GM21717 (cell line): Measurements from ENCODE around the gene PNRC2.
A peak's percentile ranks its signal among the peaks of the same experiment; 100 is the strongest.
"Not testable (repeated sequence)": the region's sequence is repeated elsewhere in the genome, so short reads cannot be mapped to it uniquely, and the experiment has no call there.

Source experiments
- ATAC-seq: cut with Tn5 transposase; IDR thresholded peaks from one replicate; pipeline ENCODE4 v1.9.1; 2021; ENCODE audit warnings: mild to moderate bottlenecking, moderate library complexity; ENCODE audit not compliant: unreplicated experiment

Gene PNRC2

DNA sequence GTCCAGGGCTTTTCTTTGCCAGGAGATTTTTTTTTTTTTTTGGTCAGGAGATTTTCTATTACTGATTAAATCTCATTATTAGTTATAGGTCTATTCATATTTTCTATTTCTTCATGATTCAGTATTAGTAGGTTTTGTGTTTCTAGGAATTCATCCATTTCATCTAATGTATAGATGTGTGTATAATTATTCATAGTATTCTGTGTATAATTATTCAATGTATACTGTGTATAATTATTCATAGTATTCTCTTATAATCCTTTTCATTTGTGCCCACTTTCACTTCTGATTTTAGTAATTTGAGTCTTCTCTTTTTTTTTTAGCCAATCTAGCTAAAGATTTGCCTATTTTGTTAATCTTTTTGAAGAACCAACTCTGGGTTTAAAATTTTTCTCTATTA, 12.3 kb upstream of the PNRC2 start:
- no peak for ATAC-seq

DNA sequence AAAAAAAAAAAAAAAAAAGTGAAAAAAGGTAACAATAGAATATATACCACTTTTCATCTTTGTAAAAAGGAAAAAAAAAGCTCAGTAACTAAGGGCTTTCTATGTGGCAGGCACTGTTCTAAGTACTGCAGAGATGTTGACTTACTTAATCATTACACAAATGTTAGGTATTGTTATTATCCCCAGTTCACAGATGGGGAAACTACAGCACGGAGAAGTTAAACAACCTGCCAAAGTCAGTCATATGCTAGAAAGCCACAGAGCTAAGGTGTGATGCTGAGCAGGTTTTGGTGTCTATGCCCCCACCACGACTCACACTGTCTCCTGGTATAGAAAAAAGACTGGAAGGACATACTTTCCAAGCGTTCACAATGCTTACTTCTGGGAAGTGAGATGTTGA, 6.6 kb upstream of the PNRC2 start:
- ATAC-seq, result no peak

- ATAC-seq, result no peak
Measured at GRCh38 chr1:23957096-23957495, 2.5 kb upstream of the PNRC2 start.

- not testable (repeated sequence) for ATAC-seq
Measured at GRCh38 chr1:23958040-23958809, 1.4 kb upstream of the PNRC2 start.

DNA sequence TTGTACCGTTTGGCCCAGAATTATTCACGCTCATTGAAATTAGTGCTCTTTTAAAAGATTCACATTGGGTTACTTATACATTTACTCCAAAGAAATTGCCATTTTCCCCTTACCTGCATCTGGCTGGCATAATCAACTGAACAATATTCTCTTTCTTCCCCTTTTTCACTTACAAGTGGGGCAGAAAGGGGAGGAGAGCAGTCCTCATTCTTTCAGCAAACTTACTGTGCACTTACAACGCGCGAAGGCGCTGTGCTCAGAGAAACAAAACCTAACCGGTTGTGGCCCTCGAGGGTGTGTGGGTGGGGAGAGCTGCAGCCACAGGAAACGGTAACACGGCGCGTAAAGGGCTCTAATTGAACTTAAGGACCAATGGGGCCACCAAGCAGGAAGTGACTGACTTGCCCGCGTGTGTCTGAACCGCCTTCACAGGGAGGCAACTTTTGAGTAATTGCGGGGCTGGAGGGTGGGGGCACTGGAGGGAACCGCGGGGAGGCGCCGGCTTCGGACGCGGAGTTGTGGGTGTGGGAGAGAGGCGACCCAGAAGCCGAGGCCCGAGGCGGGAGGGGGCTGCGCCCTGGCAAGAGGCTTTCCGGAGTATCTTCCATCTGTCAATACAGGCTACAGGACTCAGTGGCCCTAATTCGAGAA, 693 bp upstream of the PNRC2 start:
- ATAC-seq, result peak; percentile 46

DNA sequence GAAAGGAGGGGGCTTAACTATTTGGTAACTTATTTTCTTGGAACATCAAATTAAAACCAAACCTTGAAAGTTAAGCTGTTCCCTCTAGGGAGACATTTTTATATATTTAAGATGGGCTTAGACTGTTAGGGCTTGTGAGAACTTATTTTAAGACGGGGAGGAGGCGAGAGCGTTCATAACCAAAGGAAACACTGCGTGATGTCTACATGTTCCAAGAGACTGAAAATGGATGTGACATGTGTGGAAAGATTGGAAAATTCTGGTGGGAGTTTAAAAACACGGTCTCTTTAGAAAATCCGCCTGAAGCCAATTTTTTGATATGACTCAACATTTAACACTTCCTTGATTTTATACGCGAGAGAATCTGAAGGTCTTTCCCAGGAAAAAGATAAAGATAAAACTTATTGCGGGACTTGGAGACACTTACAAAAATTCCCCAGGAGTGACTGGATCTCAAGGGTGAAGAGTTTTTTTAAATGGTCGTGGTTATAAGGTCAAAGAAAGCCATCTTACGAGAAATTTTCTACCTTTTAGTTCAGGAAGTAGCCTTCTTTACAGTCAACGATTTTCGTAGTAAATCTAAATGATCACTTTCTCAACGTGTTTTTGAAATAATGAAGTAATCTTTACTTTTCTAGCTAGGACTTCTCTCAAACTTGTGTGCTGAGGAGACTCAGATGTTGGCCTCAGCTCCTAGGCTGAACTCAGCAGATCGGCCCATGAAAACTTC, 828 bp downstream of the PNRC2 start:
- no peak for ATAC-seq

- no peak for ATAC-seq
Measured at GRCh38 chr1:23963617-23964234, 4.1 kb downstream of the PNRC2 start.

- ATAC-seq, result no peak
Measured at GRCh38 chr1:23964235-23964668, 4.6 kb downstream of the PNRC2 start.

DNA sequence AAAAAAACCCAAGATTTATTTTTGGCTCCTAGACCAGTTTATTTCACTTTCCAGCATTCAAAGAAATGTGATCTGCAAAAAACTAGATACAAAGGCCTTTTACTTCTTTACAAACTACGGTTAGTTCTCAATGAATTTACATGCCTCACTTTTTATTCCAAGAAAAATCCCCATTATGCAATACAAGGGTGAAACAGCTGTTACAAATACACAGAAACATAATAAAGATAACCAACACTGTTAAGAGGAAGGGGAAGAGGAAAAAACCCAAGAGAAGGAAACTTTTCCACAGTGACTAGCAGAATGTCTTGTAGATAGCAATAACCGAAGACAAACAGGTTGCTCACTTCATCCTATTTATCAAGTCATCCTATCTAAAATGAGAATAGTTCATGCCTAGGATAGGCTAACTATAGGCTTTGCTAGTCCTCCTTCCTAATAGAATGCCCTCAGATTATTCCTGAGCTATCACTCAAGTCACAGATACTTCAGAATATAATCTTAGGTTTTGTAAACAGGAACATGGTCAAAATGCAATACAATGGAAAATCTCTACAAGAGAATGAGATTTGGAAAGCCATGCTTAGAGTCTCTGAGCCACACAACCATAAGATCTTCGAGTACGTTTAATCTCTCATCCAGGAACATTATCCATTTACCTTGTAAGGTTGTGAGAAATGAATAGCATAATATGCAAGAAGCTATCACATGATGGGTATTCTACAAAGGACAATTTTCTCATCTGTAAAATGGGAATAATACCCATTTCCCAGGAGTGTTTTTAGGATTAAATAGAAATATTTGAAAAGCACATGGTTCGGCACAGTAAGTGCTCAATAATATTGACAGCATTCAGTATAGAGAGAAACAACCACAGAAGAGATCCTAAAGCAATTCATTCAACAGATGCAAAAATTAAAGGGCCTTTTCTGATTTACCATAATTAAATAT, 5.4 kb downstream of the PNRC2 start:
- ATAC-seq, result no peak

DNA sequence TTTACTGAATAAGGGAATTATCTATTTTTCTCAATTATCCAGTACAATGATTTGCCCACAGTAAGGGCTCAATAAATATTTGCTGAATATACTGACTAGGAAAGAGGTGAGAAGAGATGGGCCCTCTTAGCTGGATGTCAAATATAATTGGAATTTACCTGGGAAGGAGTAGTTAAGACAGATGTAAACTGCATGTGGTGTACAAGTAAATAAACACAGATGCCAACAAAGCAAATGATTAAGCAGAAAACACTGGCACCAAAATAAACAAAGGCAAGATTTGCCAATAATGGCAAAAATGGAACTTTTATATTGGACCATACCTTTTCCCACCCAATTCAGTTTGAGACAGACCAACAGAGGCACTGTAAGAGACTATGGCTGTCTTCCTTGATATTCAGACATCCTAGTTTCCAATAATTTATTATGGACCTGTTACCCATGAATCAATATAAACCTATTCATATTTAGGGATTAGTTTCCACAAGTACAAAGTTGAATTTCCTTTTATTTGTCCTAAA, 7.4 kb downstream of the PNRC2 start:
- no peak for ATAC-seq

DNA sequence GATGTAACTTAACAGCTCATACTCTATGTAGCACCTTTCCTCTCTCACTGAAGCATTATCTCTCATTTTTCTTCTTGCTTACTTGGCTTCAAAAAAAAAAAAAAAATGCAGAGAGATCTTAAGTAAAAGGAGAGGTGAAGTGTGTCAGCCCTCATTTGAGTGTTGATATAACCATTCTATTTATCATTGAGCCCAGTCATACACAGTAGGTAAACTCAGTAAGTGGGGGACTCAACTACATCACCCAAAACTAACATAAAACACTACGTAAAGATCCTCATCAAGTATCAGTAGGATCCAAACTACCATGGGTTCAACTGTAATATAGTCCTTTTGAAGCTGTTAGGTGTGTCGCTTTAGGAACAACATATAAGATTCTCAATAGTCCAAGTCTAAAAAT, 8.2 kb downstream of the PNRC2 start:
- ATAC-seq, result no peak

DNA sequence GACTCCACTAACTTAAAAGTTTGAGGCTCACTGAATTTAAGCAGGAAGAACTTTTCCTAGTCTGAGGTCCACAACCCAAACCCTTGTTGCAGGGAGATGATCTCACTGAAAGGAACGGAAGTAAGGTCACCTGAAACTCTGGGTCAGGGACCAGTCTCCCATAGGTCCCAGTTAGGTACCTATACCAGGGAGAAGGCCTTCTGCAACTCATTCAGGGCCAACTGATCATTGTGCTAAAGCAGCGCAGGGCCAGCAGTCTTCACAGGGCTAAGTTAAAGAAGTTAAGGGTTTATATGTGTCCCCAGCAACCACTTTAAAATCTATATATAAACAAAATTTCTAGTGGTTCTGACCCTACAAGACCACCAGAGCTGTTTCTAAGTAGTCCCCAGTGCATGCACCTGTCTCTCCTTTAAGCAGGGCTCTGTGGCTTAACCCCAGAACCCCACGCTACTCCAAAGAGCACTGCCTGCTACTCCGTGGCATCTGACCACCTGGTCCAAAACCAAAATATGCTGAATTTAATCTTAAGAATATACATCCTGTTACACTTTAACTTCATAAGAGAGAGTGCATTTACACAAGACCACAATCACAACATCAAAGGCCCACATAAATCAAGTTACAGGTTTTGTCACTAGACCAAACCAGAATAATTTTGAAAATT, 17.7 kb downstream of the PNRC2 start:
- no peak for ATAC-seq

- no peak for ATAC-seq
Measured at GRCh38 chr1:23977854-23978191, 18.2 kb downstream of the PNRC2 start.

DNA sequence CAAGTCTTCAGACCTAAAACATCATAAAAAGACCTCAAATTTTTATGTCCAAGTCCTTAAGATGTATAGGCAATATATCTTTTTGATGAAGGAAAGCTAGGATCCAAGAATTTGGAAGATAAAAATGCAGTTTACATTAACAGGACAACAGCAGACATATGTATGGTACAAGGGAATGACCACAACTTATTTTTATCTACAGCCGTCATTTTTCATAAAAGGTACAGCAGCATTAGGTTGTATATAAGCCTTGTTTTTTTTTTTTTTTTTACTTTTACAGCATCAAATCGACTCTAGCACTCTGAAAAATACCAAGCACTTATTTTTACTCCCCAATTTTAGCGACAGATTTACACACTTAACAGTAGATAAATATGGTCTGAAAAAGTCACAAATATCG, 19.2 kb downstream of the PNRC2 start:
- no peak for ATAC-seq

GRCh38 chr1:23979387-23979880, 19.8 kb downstream of the PNRC2 start:
- no peak for ATAC-seq

GRCh38 chr1:23979881-23980727, 20.5 kb downstream of the PNRC2 start, which contains the start of gene SRSF10:
Gene SRSF10 (minus strand): TSS chr1:23980327. CDS start chr1:23980255, 72 bp downstream.
- ATAC-seq, result peak; percentile 80

- ATAC-seq, result peak; percentile 26
Measured at GRCh38 chr1:23980728-23981070, 21.1 kb downstream of the PNRC2 start.

DNA sequence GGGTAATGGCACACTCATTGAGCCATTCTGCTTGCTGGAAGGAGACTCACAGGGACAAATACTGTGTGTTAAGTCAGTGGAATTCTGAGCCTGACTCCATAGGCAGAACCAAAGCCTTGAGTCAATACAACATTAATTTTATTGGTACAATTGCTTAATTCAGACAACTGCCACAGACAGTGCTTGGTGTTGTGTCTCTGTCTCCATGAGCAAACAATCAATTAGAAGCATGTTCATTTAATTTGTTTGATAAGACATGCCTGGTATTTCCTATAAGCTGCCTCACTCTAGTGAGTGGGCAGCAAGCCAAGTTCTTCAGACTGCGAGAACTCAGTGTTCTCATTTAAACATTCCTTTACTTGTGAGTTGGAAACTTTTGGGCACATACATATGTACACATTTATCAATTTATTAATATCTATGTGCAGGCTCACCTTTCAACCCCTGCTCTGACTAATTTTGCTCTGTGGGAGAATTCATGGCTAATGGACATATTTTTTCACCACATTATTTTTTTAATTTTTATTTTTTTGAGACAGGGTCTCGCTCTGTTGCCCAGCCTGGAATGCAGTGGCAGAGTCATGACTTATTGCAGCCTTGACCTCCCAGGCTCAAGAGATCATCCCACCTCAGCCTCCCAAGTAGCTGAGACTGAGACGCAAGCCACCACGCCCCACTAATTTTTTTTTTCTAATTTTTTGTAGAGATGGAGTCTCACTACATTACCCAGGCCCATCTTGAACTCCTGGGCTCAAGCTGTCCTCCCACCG, 25.0 kb downstream of the PNRC2 start:
- ATAC-seq, result no peak
